Measurements from ENCODE around the gene PDZRN3. TPM values are rescaled to one million over a fixed set of nuclear protein-coding genes. Genes with fewer than 3 reads are reported as not detected.
"Not testable (repeated sequence)": the region's sequence is repeated elsewhere in the genome, so short reads cannot be mapped to it uniquely, and the experiment has no call there.

PDZRN3 gene
- total RNA-seq, 1 donor from 2014 or later: 1.3 TPM

DNA sequence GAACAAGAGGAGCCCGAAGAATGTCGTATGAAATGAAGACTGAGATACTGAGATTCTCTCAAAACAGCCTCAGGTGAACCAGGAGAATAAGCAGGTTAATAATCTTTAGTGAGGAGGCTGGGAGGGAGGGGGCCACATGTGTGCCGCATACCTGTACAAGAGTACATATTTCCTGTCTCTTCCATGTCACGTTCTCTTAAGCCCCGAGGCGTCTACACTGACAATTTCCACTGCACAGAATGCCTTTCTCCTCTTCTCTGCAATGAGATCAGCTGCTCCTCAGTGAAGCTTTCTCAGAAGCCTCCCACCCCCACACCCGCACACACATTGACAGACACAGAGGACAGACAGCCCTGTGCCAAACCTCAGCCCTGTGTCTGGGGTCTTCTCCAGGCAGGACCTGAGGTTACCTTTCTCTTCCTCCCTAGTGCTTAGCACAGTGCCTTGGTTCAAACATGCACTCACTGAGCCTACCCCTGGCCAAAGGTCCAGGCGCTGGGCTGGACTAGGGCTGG, 55.4 kb downstream of the PDZRN3 start:
- Mint-ChIP-seq H3K36me3 (ENCODE audit: low read depth, unreplicated experiment) (no peaks in the 10 kb centered on the region), H3K4me1 (ENCODE audit: unreplicated experiment) (no peaks in the 10 kb centered on the region), H3K9me3 (ENCODE audit: unreplicated experiment) (no peaks in the 10 kb centered on the region), H3K27ac (ENCODE audit: unreplicated experiment) (no peak overlapping the region), H3K27me3 (ENCODE audit: unreplicated experiment) (no peaks in the 10 kb centered on the region), H3K4me3 (ENCODE audit: unreplicated experiment) (no peak overlapping the region)
- DNase-seq (ENCODE audit: low spot score): no peak
- TF ChIP-seq, protein P1, sequence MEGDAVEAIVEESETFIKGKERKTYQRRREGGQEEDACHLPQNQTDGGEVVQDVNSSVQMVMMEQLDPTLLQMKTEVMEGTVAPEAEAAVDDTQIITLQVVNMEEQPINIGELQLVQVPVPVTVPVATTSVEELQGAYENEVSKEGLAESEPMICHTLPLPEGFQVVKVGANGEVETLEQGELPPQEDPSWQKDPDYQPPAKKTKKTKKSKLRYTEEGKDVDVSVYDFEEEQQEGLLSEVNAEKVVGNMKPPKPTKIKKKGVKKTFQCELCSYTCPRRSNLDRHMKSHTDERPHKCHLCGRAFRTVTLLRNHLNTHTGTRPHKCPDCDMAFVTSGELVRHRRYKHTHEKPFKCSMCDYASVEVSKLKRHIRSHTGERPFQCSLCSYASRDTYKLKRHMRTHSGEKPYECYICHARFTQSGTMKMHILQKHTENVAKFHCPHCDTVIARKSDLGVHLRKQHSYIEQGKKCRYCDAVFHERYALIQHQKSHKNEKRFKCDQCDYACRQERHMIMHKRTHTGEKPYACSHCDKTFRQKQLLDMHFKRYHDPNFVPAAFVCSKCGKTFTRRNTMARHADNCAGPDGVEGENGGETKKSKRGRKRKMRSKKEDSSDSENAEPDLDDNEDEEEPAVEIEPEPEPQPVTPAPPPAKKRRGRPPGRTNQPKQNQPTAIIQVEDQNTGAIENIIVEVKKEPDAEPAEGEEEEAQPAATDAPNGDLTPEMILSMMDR (IDR thresholded peaks at IDR 0.05; ENCODE audit: unreplicated experiment): no peak

DNA sequence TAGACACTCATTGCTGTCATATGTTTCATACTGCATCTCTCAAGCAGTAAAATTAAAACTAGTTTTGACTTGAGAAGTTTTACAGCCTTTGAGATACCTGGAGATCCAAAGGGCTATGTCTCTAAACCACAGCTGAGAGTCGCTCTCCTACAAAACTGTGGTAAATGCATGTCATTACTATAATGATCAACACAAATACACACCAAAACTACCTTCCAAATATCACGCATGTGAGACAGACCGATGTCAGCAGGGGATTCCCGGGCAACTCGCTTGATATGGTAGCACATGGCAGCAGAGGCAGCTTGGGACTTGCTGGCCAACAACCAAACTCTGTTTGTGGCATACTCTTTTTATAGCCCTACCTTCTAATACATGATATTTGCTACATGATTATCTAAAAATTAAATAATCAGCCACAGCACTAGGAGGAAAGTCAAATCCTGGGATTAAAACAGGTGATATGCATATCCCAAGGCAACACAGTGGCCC, 56.3 kb downstream of the PDZRN3 start:
- H3K9me3 Mint-ChIP-seq (ENCODE audit: unreplicated experiment): no peaks in the 10 kb centered on the region
- H3K36me3 Mint-ChIP-seq (ENCODE audit: low read depth, unreplicated experiment): no peaks in the 10 kb centered on the region
- no peak for DNase-seq (ENCODE audit: low spot score)
- H3K4me3 Mint-ChIP-seq (ENCODE audit: unreplicated experiment): no peak overlapping the region
- H3K27ac Mint-ChIP-seq (ENCODE audit: unreplicated experiment): no peak overlapping the region
- TF ChIP-seq, protein P1 (IDR thresholded peaks at IDR 0.05; ENCODE audit: unreplicated experiment): no peak
- no peaks in the 10 kb centered on the region for H3K4me1 Mint-ChIP-seq (ENCODE audit: unreplicated experiment)
- H3K27me3 Mint-ChIP-seq (ENCODE audit: unreplicated experiment): no peaks in the 10 kb centered on the region

DNA sequence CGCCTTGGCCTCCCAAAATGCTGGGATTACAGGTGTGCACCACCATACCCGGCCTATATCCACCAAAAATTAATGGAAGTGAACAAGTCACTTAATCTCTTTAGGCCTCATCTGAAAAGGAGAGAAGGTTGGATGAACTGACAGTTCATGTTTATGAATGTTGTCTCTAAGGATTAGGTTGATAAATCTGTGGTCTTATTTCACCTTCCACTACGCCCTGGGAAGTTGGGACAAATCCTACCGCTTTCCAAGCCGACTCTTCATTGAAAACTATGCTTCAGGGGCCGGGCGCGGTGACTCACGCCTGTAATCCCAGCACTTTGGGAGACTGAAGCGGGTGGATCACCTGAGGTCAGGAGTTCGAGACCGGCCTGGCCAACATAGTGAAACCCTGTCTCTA, 59.4 kb downstream of the PDZRN3 start:
- H3K4me1 Mint-ChIP-seq (ENCODE audit: unreplicated experiment); H3K27me3 Mint-ChIP-seq (ENCODE audit: unreplicated experiment); H3K27ac Mint-ChIP-seq (ENCODE audit: unreplicated experiment); H3K9me3 Mint-ChIP-seq (ENCODE audit: unreplicated experiment); H3K4me3 Mint-ChIP-seq (ENCODE audit: unreplicated experiment); H3K36me3 Mint-ChIP-seq (ENCODE audit: low read depth, unreplicated experiment); DNase-seq (ENCODE audit: low spot score): not testable (repeated sequence)

DNA sequence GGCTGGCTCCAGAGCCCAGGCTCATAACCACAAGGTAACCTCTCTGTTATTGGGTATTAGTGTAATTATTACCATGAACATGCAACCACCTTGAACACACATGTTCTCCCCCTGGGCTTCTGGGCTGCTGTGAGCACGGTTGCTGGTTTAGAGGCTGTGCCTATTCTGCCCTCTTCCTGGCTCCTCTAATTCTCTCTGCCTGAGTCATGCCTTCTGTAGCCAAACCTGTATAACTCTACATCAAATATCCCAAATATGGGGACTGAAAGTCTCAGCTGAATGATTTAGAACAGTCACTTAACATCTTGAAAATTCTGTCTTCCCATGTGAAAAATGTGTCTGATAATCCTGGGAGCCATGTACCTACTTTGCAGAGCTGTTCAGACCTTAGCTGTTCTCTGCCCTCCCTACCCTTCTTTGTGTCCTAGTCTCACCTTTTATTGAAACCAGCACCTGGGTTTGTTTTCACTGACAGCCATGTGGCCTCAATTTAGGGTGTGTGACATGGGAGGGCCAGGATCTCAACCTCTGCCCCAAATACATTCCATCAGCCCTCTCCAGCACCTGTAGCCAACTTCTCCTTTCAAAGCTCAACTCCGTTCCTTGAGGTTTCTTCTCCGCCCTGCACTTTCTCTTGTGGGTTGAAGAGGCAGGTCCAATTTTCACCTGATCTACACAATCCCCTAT, 60.7 kb downstream of the PDZRN3 start:
- TF ChIP-seq, protein P1 (IDR thresholded peaks at IDR 0.05; ENCODE audit: unreplicated experiment): no peak
- DNase-seq (ENCODE audit: low spot score): no peak
- Mint-ChIP-seq H3K27me3 (ENCODE audit: unreplicated experiment) (no peaks in the 10 kb centered on the region), H3K36me3 (ENCODE audit: low read depth, unreplicated experiment) (no peaks in the 10 kb centered on the region), H3K4me3 (ENCODE audit: unreplicated experiment) (no peak overlapping the region), H3K9me3 (ENCODE audit: unreplicated experiment) (no peaks in the 10 kb centered on the region), H3K27ac (ENCODE audit: unreplicated experiment) (no peak overlapping the region), H3K4me1 (ENCODE audit: unreplicated experiment) (no peaks in the 10 kb centered on the region)

DNA sequence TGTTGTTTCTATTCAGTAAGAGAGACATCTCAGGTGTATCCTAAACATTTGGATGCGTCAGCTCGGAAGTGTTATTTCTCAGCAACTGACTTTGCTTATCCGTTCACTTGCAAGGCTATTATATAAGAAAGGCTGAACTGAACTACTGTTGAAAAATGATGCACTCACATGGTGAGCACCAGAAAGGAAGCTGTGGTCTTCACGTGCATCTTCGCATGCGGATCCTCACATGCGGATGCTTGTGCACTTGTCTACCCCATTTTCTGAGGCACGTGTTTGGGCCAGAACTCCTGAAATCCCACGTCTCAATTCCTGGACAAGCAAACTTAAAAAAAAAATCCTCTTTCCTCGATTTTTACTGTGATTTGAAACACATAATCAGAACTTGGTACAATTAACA, 63.2 kb downstream of the PDZRN3 start:
- DNase-seq (ENCODE audit: low spot score): no peak
- no peak overlapping the region for H3K27ac Mint-ChIP-seq (ENCODE audit: unreplicated experiment)
- H3K9me3 Mint-ChIP-seq (ENCODE audit: unreplicated experiment): no peaks in the 10 kb centered on the region
- TF ChIP-seq, protein P1 (IDR thresholded peaks at IDR 0.05; ENCODE audit: unreplicated experiment): no peak
- H3K36me3 Mint-ChIP-seq (ENCODE audit: low read depth, unreplicated experiment): no peaks in the 10 kb centered on the region
- H3K27me3 Mint-ChIP-seq (ENCODE audit: unreplicated experiment): no peaks in the 10 kb centered on the region
- H3K4me3 Mint-ChIP-seq (ENCODE audit: unreplicated experiment): no peak overlapping the region
- peaks cover 12% of the 10 kb centered on the region for H3K4me1 Mint-ChIP-seq (ENCODE audit: unreplicated experiment)
